ENCODE measurements around the gene APBA2.
"Not testable (repeated sequence)": the region's sequence is repeated elsewhere in the genome, so short reads cannot be mapped to it uniquely, and the experiment has no call there.

Gene APBA2

DNA sequence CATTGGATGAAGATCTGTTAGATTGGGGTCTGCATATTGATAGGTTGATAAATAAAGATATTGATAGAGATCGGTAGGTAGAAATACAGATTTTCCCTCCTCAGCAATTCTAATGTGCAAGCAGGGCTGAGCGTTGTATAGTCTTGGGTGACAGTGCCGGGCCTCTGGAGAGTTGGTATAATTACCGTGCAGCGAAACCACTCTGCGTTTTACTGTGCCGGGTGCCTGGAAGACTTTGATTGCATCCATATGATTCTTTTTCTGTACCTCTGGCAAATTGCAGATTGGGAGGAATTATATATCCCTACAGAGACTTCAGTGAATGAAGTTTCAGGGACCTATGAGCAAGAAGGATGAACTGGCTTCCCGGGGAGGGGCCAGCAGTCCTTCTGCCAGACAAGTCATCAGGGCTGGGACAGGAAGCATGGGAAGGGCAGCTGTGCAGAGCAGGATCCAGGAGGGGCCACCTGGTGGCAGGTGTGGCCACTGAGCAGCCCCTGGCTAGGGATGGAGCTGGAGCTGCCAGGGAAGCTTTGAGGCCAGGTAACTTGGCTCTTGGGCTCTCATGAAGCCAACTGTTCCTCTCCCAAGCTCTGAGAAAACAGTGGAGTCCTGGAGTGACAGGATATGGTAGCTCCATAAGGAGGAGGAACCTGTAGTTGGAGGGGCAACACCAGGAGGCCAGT, 132.5 kb downstream of the APBA2 start:
- DNase-seq: no peak

DNA sequence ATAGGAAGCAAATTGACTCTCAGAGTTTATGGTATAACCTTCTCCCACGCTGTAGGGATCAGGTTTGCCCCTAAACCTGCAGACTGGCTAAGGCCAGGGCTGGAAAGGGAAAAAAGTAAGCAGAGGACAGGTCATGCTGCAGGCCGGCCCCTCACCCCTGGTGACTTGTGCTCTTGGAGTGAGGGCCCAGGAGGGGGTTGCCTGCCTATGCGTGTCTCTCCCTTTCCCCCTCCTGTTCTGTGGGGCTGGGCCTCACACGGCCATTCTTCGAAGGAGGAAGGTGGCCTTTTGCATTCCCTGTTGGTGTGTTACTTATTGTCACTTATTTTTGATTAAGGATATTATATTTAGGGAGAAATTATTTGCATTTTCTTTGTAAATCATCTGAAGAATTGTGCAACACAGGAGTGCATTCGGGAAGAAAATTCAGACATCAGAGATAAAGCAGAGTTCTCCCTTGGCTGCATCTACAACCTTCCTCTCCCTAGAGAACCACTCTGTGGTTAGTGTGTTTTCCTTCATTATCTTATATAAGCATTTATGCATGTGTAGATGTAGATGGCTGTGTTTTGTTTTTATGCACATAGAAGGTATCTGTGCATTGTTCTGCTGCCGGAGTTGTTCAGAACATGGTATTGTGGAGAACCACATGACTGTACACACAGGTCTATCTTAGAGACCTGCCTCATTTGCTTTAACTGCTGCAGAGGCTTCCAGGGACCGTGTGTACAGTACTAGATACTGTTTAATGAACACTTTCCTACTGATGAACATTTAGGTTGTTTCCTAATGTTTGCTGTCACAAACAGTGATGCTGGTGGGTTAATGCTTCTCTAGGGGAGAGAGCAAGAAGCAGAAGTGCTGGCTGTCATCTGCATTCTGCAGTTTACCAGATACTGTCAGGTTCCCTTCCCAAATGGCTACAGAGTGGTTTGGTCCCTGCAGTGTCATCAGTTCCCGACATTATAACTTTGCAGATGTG, 133.5 kb downstream of the APBA2 start:
- no peak for DNase-seq

DNA sequence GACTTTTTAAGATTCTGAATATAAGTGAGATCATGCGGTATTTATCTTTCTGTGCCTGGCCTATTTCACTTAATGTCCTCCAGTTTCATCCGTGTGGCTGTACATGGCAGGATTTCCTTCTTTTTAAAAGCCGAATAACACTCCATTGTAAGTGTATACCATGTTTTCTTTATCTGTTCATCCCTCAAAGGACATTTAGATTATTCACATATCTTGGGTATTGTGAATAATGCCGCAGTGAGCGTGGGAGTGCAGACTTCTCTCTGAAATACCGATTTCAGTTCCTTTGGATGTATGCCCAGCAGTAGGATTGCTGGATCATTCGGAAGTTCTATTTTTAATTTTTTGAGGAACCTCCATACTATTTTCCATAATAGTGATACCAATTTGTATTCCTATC, 136.1 kb downstream of the APBA2 start:
- DNase-seq: peak; percentile 22

DNA sequence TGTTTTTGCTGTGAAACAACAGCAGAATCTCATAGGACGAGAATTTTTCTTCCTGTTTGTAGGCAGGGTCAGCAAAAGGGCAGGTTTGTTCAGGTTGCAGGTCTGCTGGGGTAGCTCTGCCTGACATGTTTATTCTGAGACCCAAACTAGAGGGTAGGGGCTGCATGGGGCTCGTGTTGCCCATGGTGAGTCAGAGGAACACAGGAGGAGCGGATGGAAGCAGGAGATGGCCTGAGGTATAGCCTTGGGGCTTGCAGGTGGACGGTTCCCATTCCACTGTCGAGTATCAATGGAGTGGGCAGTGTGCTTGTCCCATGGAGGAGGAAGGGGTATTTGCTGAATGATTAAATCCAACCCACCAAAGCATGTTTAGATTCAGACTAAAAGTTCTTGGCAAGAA, 138.9 kb downstream of the APBA2 start:
- no peak for DNase-seq

DNA sequence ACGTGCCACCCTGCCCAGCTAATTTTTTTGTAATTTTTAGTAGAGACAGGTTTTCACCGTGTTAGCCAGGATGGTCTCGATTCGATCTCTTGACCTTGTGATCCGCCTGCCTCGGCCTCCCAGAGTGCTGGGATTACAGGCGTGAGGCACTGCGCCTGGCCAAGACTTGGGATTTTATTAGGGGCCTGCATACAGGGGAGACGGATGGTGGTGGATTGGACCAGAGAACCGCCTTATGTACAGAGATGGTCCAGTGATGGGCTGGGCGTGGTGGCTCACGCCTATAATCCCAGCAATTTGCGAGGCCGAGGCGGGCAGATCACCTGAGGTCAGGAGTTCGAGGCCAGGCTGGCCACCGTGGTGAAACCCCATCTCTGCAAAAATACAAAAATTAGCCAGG, 139.6 kb downstream of the APBA2 start:
- not testable (repeated sequence) for DNase-seq

DNA sequence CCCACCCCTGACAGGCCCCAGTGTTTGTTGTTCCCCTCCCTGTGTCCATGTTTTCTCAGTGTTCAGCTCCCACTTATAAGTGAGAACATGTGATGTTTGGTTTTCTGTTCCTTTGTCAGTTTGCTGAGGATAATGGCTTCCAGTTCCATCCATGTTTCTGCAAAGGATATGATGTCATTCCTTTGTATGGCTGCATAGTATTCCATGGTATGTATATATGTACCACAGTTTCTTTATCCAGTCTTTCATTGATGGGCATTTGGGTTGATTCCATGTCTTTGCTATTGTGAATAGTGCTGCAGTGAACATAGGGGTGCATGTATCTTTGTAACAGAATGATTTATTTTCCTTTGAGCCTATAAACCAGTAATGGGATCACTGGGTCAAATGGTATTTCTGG, 142.4 kb downstream of the APBA2 start:
- not testable (repeated sequence) for DNase-seq

DNA sequence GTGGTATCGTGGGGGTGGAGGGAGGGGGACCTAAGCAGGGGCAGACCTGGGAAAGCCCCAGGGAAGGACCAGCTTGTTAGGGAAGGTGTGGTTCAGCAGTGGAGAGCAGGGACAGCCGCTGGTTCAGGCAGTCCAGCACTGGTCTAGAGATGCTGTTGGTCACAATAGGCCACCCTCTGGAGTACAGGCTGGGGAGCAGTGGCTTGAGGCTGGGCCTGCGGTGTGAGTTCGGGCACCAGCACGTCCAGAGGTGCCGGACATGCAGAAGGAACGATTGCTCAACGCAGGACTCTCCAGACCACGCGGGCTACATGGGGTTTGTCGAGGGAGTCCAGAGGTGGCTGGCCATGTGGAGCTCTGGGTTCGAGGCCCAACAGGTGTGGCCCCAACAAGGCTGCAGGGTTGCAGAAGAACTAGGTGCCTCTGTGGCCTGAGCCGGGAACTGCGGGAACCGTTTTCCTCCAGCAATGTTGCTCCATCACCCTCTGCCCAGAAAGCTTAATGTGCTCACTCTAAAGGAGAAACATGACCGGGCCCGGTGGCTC, 143.9 kb downstream of the APBA2 start:
- DNase-seq: no peak

DNA sequence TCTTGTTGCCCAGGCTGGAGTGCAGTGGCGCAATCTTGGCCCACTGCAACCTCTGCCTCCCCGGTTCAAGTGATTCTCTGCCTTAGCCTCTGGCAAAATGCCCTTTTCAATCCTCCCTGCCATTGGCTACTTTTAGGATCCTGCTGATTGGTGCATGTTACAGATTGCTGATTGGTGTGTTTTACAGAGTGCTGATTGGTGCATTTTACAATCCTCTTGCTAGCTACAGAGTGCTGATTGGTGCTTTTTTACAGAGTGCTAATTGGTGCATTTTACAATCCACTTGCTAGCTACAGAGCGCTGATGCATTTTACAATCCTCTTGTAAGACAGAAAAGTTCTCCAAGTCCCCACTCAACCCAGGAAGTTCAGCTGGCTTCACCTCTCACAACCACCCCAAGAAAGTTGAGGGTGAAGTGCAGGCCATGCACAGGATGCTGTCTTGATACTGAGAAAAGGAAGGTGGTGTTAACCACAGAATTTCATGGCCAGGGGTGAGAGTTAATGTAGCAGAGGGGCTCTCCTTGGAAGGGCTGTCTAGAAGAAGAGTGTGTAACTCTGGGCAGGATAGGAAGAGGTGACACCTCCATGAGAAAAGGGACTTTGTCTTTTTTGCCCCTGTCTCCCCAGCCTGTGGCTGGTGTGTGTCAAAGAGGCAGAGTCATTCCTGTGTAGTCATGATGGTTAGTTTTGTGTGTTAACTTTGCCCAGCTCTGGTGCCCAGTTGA, 145.9 kb downstream of the APBA2 start:
- no peak for DNase-seq

DNA sequence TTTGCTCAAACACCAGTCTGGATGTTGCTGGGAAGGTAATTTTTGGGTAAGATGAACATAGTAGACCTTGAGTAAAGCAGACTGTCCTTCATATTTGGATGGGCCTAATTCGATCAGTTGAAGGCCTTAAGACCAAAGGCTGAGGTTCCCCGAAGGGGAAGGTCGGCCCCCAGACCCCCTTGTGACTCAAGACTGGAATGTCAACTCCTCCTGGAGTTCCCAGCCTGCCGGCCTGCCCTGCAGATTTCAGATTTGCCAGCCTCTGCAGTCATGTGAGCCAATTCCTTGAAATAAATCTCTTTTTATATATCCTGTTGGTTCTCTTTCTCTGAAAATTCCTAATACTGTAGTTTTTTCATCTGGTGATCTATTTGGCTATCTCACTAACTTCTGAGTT, 146.5 kb downstream of the APBA2 start:
- DNase-seq: no peak

DNA sequence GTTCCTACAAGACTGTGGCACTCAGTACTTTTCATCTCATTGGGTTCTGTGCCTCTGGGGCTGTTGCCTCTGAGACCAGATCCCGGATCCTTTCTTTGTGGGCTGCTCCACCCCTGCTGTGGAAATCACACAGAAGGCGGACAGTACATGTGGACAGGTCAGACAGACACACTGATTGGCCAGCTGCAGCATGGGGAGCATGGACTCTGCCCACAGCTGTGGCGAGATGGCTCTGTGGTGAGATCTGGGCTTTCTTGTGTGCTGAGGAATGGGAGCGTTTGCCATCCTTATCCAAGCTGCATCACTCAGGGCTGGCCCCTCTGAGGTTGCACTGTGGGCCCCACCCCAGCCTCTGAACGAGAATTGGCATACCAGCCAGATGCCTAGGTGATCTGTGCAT, 147.0 kb downstream of the APBA2 start:
- no peak for DNase-seq

DNA sequence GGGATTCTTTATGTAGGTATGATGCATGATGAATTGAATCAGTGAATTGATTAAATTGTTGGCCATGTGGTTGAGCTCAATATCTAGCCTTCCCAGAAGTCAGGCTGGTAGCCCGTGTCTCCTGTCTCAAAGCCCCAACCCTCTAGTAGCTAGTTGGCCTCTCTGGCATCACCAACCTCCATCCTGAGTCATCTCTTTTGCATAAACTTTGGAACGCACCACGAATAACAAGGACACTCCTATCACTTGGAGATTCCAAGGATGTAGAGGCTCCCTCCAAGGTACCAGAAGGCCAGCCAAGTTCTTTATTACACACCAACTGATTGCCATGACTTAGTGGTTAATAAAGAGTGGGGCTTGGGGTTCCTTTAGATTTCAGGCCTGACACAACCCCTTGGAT, 148.4 kb downstream of the APBA2 start:
- DNase-seq: no peak

DNA sequence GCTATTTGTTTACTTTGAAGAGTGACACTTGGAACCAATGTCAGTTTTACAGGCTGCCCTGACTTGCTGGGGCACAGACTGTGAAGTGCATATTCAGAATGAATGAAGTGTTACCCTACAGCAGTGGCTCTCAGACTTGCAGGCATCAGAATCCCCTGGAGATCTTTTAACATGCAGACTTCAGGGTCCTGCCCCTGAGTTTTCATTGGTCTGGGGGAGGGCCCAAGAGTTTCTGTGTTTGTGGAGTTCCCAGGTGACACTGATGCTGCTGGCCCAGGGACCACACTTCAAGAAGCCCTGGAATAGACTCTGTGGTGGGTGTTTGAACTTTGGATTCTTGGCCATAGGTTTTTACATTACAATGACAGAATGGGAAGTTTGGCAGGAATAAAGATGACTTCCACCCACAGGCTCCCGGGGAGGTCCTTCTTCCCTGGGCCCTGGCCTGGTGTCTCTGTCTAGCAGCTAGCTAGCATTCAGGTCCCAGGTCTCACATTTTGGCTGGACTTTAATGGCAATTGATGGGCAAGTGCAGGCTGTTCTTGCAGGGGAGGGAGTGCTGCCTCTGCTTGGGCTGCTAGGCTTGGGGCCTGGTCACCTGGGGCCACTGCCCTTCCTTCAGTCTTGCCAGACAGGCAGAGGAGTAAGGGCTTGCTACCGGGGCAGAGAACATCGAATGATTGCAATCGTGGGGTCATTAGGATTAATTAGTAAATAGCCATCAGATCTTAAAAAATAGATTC, 149.0 kb downstream of the APBA2 start:
- DNase-seq: no peak

DNA sequence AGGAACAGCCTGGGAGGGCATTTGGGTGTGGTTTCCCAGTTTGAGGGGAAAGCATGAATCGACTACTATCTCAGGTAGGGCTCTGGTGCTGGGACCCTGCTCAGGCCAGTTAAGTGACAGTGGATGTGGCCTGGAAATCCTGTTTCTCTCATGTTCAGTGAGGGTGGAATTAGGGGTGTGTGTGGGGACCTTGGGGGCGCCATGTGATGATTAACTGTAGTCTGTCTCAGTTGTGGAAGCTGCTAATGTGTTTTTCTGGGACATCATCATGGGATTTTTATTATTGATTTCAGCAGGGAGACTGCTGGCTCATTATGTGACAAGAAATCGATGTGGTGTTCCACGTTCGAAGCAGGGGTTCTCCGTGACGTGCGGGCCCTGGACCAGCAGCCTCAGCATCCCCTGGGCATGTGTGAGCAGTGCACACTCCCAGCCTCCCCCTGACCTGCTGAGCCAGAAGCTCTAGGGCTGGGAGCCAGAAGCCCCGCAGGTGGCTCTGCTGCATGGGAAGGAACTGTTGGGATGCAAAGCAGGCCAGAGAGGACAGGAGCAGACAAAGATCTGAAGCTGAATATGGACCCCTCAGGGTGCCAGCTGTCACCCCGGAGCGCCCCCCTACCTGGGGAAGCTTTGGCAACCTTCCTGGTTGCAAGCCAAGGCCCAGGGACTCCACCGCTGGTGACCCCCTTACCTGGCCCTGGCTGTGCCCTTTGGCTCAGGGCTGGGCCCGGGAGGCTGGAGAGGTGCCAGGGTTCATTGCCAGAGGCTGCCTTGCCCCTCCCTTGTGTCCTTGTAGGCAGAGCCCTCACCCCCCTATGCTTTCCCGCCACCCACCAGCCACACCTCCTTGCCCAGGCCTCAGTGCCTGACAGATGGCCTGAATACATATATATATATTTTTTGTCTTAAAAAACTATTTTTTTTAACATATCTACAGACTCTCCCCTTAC, 149.8 kb downstream of the APBA2 start:
- DNase-seq: no peak

DNA sequence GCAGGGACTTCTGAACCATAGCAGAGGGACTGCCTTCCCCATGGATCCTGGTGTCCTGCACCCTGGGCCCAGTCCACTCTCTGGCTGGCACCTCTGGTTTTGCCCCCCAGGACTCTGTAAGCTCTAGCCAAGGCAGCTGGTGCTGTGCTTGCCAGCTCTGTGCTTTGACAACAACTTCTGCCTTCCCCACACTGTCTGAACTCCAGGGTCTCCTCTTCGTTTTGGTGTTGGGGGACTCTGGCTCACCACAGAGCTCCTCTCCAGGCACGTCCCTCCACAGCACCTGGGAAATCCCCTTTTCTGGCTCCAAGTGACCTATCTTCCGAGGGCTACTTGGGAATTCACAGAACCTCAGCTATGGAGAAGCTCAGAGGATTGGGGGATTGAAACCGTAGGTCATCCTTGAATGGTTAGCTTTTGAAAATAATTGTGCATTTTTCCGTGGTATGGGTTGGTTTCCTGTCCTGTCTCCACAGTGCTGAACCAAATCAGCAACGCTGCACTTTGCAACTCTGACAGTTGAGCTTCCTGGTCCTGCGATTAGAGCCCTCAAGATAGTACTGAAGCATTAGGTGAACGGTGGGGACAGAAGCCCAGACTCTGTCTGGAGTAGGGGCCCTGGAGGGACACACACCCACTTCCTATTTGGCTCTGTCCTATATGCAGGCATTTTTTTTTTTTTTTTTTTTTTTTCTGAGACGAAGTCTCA, 152.4 kb downstream of the APBA2 start:
- no peak for DNase-seq

DNA sequence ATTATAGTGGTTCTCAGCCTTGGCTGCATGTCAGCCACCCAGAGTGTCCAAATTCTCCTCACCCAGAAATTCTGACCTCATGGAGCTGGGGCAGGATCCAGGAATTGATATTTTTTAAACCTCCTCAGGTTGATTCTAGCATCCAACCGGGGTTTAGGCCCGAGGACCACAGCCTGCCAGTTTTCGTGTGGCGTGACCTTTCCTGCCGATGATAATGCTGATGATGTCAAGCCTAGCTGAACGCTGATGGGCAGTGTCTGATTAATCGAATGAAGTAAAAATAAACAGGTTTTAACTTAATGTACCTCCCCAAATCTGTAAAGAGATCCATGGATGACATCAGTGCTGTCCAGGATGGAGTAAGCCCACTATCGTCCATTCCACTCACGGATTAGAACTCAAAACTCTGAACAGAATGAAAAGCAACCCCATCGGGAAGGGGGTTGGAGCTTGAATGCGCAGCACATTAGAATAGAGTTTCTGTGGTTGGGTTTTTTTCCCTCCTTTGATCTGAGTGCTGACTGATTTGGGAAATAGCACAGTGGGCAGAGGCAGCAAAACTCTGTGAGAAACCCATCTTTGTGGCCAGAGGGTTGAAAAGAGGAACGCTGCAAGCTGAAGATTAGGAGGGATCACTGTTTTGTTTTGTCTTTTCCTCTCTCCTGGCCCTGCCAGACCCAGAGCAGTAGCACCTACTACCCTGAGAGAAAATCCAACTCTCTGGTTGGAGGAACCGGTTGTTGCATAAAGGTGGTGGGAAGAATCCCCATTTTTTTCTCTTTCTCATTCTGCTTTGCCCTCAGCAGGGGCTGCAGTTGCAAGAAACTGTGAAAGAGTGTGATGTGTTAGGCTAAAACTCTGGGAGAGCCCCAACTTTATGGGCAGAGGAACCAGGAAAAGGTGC, 153.9 kb downstream of the APBA2 start:
- DNase-seq: no peak

DNA sequence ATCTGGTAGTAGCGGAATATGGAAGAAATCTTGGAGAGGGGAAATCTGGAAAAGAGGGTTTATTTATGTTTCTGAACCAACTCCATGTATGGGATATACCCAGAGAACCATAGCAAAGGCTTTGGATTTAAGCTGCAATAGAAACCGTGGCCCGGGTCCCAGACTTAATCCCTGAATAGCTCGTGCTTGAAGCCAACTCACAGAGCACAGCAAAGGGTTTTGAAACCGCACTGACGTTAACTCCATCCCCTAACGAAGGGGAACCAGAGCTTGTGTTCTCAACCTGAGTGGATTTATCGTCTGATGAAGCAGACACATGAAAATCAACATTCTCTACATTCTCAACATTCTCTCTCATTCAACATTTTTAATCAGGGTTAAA, 154.6 kb downstream of the APBA2 start:
- DNase-seq: peak; percentile 63

DNA sequence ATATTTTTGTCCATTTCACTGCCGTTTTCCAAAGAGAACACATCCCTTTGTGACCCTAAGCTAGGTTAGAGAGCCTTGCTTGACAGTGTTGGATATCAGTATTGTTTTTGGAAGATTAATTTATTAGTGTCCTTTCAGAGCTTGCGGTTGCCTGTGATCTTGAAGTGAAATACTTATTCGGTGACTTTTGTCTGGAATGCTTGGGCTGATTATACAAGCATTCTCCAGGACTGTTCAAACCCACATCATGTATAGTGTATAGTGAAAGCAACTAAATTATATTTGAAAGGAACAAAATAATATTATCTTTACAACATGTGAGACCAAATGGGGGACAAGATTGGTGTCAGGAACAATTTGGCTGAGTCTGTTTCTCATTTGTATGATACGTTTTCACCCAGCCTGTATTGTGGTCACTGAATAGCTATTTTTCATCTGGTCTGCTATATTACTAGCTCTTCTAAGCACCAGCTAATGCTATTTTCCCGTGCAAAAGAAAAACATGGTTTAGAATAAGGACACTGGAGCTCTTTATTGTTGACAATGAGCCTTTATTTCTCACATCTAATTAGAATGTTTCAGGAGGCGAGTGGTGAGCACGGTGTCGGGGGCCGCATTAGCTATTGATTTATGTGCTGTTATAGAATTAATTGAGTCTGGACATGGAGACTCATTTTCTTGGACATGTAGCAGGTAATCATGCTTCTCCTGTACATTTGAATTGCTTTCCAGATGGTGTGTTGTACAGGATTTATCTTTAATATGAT, 158.1 kb downstream of the APBA2 start:
- DNase-seq: peak; percentile 72

DNA sequence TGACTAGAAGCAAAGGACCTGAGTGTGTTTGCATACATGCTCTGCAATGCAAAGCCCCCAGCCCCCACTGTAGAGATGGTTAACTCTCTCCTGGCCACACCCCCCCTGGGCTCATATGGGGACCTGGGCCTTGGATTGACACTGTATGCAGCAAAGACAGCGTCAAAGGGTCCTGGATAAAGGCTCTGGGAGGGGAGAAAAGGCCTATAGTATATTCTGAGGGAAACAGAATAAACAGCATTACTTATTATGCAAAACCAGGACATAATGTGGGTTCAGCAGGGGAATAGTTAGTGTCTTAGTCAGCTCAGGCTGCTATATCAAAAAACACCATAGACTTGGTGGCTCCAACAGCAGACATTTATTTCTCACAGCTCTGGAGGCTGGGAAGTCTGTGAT, 158.7 kb downstream of the APBA2 start:
- peak; percentile 36 for DNase-seq

DNA sequence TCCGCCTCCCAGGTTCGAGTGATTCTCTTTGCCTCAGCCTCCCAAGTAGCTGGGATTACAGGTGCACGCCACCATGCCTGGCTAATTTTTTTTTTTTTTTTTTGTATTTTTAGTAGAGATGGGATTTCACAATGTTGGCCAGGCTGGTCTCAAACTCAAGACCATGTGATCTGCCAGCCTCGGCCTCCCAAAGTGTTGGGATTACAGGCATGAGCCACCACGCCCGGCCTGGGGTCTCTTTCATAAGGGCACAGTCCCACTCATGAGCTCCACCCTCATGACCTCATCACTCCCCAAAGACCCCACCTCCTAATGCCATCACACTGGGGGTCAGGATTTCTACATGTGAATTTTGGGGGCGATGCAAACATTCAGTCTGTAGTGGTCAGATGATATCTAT, 159.4 kb downstream of the APBA2 start:
- not testable (repeated sequence) for DNase-seq
